Ovary (tissue), 3 donors: ENCODE results near the gene CNP.

Experiments used
- CTCF ChIP-seq, 3 donors: fragments of 450-650 bp in 2 of 3; fragments of 200-600 bp in 1 of 3; IDR thresholded peaks; one replicate each; pipeline versions ENCODE4 v1.5.1 to v1.8.0; 2016 to 2022; ENCODE audit warnings: antibody characterized with exemption in 3 of 3, mild to moderate bottlenecking in 1 of 3
- EP300 ChIP-seq: sonication (generic); formaldehyde crosslinking; IDR thresholded peaks from one replicate; pipeline ENCODE4 v1.6.1; 2017; ENCODE audit warnings: antibody characterized with exemption
- POLR2A ChIP-seq: fragments of 450-650 bp; IDR thresholded peaks from one replicate; pipeline ENCODE4 v1.6.1; 2017; ENCODE audit warnings: antibody characterized with exemption, mild to moderate bottlenecking, moderate library complexity
- donor health status: DM: no; HTN: no; CAD: no.

GRCh38 chr17:42023524-42024349 is 57.1 kb downstream of the CNP start:
- TF ChIP-seq EP300: no peak
- no peak for TF ChIP-seq CTCF (IDR thresholded peaks at IDR 0.05)
- no peak for TF ChIP-seq POLR2A
